Activated T-helper 1 cell treated with anti-CD3 and anti-CD28 coated beads, Interleukin-12 subunit alpha, Interleukin-12 subunit beta, Interleukin-2, Interleukin-4 antibody, amounts not matched to agents 30 ng/mL and 10 ng/mL and 1 ng/mL, durations not matched to agents 14 hours and 24 hours and 36 hours (primary cell): Measurements from ENCODE around the gene GRAMD1A. TPM values are rescaled to one million over a fixed set of nuclear protein-coding genes. Genes with fewer than 3 reads are reported as not detected.
"Not testable (repeated sequence)": the region's sequence is repeated elsewhere in the genome, so short reads cannot be mapped to it uniquely, and the experiment has no call there.

Experiments used
- DNase-seq: peaks from one replicate; pipeline ENCODE4 v3.0.0; 2021; ENCODE audit warnings: low spot score
- H3K27ac Mint-ChIP-seq: one replicate; pipeline ENCODE4 v1.8.0; 2021; ENCODE audit warnings: mild to moderate bottlenecking, mixed read lengths
- H3K27me3 Mint-ChIP-seq: one replicate; pipeline ENCODE4 v1.8.0; 2022; ENCODE audit warnings: mild to moderate bottlenecking, moderate library complexity, mixed read lengths; ENCODE audit not compliant: insufficient read depth
- H3K36me3 Mint-ChIP-seq: one replicate; pipeline ENCODE4 v1.8.0; 2021; ENCODE audit warnings: low read depth, mixed read lengths
- H3K4me1 Mint-ChIP-seq: one replicate; pipeline ENCODE4 v1.8.0; 2021; ENCODE audit warnings: low read depth, mixed read lengths
- H3K4me3 Mint-ChIP-seq: one replicate; pipeline ENCODE4 v1.8.0; 2021; ENCODE audit warnings: mild to moderate bottlenecking, moderate library complexity, mixed read lengths
- H3K9me3 Mint-ChIP-seq: one replicate; pipeline ENCODE4 v1.8.0; 2021; ENCODE audit warnings: mixed read lengths
- intact Hi-C: fragments of 100-400 bp; cut with micrococcal nuclease; formaldehyde crosslinking; loops from one replicate; pipeline ENCODE4 v1.15.1; 2024
- total RNA-seq: library from RNA; stranded (reverse); gene quantifications from 2 replicates; pipeline ENCODE4 v1.2.3, GENCODE V29; 2022

Gene GRAMD1A
- total RNA-seq, 1 donor from 2014 or later, result 176 TPM

DNA sequence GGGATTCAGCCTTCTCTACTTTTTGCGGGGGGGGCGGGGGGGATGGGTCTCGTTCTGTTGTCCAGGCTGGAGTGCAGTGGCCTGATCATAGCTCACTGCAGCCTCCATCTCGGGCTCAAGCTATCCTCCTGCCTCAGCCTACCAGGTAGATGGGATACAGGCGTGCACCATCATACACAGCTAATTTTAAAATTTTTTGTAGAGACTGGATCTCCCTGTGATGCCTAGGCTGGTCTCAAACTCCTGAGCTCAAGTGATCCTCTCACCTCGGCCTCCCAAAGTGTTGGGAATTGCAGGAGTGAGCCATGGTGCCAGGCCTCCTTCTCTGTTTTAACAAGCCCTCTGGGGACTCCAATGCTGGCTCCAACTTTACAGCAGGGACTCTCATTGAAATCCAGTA is 35.5 kb upstream of the GRAMD1A start:
- Mint-ChIP-seq H3K27me3 (peaks cover 3% of the 10 kb centered on the region), H3K27ac (no peak overlapping the region), H3K4me1 (peaks cover 22% of the 10 kb centered on the region), H3K9me3 (peaks cover 61% of the 10 kb centered on the region), H3K4me3 (peak overlapping the region; percentile 74), H3K36me3 (peaks cover 36% of the 10 kb centered on the region)
- DNase-seq, result no peak
- intact Hi-C loops, result loop anchor here (5.0 kb wide), 2 partner anchors 38 to 192 kb away; partner anchors contain the start of genes GRAMD1A and ZNF599

DNA sequence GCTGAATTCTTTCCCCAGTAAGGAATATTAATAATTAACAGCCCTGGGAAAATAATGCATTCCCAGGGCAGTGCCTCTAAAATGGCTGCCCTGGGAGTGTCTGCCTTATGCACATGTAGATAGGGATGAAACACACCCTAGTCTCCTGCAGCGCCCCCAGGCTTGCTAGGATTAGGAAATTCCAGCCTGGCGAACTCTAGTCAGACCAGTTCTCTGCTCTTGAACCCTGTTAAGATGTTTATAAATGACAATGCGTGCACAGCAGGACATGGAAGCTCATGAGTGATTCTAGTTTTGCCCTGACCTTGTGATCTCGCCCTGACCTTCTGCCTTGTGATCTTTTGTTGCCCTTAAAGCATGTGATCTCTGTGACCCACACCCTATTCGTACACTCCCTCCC is 34.6 kb upstream of the GRAMD1A start:
- peaks cover 55% of the 10 kb centered on the region for H3K9me3 Mint-ChIP-seq
- intact Hi-C loops, H3K27me3 Mint-ChIP-seq, H3K27ac Mint-ChIP-seq, DNase-seq: not testable (repeated sequence)
- peaks cover 27% of the 10 kb centered on the region for H3K36me3 Mint-ChIP-seq
- peak overlapping the region; percentile 43 for H3K4me3 Mint-ChIP-seq
- H3K4me1 Mint-ChIP-seq, result peaks cover 22% of the 10 kb centered on the region

DNA sequence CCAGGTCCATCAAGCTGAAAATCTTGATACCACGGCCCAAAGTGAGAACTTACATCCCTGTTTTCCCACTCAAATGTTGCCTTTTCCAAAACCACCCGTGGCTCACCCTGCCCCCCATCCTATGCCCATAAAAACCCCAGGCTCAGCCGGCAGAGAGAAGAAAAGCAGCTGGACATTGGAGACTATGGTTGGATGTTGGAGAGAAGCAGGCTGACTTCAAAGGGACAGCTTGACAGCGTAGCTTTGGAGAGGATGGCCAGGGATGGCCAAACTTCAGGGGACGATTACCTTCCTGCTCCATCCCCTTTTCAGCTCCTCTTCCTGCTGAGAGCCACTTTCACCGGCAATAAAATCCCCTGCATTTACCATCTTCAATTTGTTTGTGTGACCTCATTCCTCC is 32.6 kb upstream of the GRAMD1A start:
- Mint-ChIP-seq H3K9me3 (peaks cover 38% of the 10 kb centered on the region), H3K4me3 (no peak overlapping the region), H3K4me1 (peaks cover 11% of the 10 kb centered on the region), H3K27me3 (peaks cover 1% of the 10 kb centered on the region), H3K36me3 (peaks cover 8% of the 10 kb centered on the region), H3K27ac (no peak overlapping the region)
- no peak for DNase-seq
- intact Hi-C loops, result no loop called here

DNA sequence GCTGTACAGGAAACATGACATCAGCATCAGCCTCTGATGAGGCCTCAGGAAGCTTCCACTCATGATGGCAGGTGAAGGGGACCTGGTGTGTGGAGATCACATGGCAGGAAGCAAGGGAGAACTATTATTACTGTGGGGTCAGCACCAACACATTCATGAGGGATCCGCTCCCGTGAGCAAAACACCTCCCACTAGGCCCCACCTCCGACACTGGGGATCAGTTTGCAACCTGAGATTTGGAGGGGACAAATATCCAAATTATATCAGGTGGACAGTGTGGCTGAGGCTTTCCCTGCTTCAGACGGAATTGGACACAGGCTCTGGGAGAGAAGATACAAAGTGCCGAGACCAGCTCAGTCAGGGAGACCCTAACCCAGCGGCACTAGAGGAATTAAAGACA is 30.4 kb upstream of the GRAMD1A start:
- H3K9me3 Mint-ChIP-seq, result peaks cover 31% of the 10 kb centered on the region
- no peak for DNase-seq
- intact Hi-C loops, result no loop called here
- H3K36me3 Mint-ChIP-seq, result no peaks in the 10 kb centered on the region
- peaks cover 13% of the 10 kb centered on the region for H3K4me1 Mint-ChIP-seq
- H3K4me3 Mint-ChIP-seq, result no peak overlapping the region
- no peak overlapping the region for H3K27ac Mint-ChIP-seq
- H3K27me3 Mint-ChIP-seq, result peaks cover 5% of the 10 kb centered on the region

DNA sequence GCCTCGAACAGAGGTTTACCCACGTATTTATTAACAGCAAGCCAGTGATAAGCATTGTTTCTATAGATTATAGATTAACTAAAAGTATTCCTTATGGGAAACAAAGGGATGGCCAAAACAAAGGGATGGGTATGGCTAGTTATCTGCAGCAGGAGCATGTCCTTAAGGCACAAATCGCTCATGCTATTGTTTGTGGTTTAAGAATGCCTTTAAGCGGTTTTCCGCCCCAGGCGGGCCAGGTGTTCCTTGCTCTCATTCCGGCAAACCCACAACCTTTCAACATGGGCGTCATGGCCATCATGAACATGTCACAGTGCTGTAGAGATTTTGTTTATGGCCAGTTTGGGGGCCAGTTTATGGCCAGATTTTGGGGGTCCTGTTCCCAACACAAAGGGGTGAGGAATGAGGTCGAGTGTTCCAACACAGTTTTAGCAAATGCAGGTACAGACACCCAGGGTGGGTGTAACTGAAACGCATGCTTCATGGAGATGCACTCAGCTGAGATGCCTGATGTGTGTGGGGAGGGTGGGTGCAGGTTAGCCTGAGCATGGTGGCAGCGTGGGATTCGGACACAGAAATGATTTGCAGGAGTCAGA is 29.8 kb upstream of the GRAMD1A start:
- H3K27me3 Mint-ChIP-seq, H3K27ac Mint-ChIP-seq, intact Hi-C loops, H3K4me3 Mint-ChIP-seq, DNase-seq, H3K36me3 Mint-ChIP-seq: not testable (repeated sequence)
- Mint-ChIP-seq H3K4me1 (peaks cover 13% of the 10 kb centered on the region), H3K9me3 (peaks cover 31% of the 10 kb centered on the region)

DNA sequence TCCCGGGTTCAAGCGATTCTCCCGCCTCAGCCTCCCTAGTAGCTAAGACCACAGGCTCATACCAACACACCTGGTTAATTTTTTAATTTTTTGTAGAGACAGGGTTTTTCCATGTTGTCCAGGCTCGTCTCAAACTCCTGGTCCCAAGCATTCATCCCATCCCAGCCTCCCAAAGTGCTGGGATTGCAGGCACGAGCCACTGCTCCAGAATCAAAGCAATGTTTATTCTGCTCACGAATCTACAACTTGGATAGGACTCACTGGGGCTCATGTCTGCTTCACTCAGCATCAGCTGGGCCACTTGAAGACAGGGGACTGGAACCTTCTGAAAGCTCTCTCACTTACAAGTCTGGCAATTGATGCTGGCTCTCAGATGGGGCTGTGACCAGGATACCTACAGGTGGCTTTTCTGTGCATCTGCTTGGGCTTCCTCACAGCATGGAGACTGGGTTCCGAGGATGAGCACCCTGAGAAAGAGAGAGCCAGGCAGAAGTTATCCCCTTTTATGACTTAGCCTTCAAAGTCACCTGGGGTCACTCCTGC is 27.9 kb upstream of the GRAMD1A start:
- no peaks in the 10 kb centered on the region for H3K36me3 Mint-ChIP-seq
- H3K27ac Mint-ChIP-seq, result no peak overlapping the region
- H3K4me3 Mint-ChIP-seq, result no peak overlapping the region
- intact Hi-C loops, result no loop called here
- H3K4me1 Mint-ChIP-seq, result peaks cover 13% of the 10 kb centered on the region
- DNase-seq, result no peak
- H3K9me3 Mint-ChIP-seq, result peaks cover 26% of the 10 kb centered on the region
- H3K27me3 Mint-ChIP-seq, result peaks cover 5% of the 10 kb centered on the region

DNA sequence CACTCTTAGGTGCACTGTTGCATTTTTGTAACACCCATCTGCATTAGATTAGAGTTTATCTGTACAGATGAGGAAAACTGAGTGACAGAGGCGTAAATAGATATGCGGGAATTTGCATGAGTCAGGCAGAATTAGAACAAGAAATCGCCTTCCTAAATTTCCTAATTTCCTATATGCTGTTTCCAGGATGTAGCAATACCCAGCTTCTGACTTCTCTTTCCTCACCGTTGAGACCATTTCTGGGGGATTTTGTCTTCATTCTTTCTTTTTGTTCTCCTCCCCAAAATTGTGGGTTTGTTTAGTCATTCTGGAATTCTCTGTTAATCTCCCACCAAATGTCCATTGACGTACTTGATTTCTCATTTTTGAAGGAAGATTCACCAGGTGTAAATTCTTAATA is 25.5 kb upstream of the GRAMD1A start:
- Mint-ChIP-seq H3K4me3 (no peak overlapping the region), H3K4me1 (peaks cover 13% of the 10 kb centered on the region), H3K27me3 (peaks cover 4% of the 10 kb centered on the region), H3K27ac (no peak overlapping the region), H3K9me3 (peaks cover 12% of the 10 kb centered on the region), H3K36me3 (no peaks in the 10 kb centered on the region)
- intact Hi-C loops, result no loop called here
- DNase-seq, result no peak

DNA sequence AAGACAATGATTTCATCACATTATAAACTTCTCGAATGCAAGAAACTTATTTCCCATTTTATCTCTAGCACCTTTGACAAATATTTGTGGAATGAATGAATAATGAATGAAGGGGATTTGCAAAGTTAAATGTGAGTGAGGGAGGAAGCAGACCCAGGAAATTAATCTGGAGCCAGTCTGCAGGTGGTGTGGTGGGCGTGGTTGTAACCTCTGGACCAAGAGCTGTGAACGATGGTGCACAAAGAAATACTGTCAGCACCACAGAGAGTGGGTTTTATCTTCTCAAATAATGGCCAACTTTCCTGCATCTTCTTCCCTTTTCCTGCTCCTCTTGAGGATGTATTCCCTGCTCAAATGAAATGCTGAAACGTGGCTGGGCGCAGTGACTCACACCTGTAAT is 25.1 kb upstream of the GRAMD1A start:
- H3K27ac Mint-ChIP-seq, result no peak overlapping the region
- H3K4me1 Mint-ChIP-seq, result peaks cover 13% of the 10 kb centered on the region
- no peak overlapping the region for H3K4me3 Mint-ChIP-seq

DNA sequence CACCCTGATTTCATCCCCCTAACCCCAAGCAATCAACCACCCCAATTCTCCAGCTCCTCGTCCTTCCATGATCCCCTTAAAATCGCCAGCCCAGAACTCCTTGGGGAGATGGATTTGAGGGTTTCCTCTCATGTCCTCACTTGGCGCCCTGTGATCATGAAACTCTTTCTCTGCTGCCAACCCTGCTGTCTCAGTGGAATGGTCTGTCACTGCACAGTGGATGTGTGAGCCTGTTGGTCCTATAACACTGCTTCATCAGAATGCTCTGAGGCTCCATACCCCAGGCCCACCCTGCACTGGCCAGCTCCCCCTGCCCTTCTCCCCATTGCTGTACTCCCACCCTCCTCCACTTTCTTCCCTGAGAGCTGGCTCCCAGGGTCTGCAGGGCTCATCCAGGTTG is 23.5 kb upstream of the GRAMD1A start:
- peaks cover 13% of the 10 kb centered on the region for H3K4me1 Mint-ChIP-seq
- no peak for DNase-seq
- no peaks in the 10 kb centered on the region for H3K36me3 Mint-ChIP-seq
- H3K9me3 Mint-ChIP-seq, result peaks cover 10% of the 10 kb centered on the region
- H3K27ac Mint-ChIP-seq, result no peak overlapping the region
- intact Hi-C loops, result no loop called here
- peaks cover 4% of the 10 kb centered on the region for H3K27me3 Mint-ChIP-seq
- H3K4me3 Mint-ChIP-seq, result no peak overlapping the region

More for the DNA sequence above, 25.1 kb upstream of the GRAMD1A start:
- Mint-ChIP-seq H3K36me3 (no peaks in the 10 kb centered on the region), H3K27me3 (peaks cover 4% of the 10 kb centered on the region), H3K9me3 (peaks cover 10% of the 10 kb centered on the region)
- intact Hi-C loops, result no loop called here
- no peak for DNase-seq

DNA sequence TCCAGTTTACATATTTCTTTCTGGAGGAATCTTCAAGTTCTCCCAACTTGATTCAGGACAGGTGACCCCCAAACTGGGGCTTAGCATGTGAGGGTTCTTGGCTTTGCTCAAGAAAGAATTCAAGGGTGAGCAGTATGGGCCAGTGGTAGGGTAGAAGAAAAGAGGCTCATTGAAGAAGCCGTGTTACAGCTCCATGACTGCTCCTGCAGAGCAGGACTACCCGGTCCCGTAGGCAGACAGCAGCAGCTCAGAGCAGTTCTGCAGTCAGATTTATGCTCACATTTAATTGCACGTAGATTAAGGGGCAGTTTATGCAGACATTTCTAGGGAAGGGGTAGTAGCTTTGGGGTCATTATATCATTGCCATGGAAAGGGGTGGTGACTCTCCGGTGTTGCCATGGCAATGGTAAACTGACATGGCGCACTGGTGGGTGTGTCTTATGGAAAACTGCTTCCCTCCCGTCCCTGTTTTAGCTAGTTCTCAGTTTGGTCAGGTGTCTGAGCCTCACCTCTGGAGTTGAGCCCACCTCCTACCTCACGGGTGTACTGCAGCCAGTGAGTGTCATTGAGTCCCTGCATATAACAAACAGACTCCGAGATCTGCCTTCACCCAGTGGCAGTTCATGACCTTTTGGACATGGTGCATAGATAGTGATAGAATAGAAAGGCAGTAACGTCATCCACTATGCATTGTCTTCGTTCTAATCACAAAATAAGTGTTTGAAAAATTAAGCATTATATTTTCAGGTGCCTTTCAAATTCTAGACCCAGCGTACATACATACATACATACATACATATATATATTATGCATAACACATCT is 20.1 kb upstream of the GRAMD1A start:
- Mint-ChIP-seq H3K4me1 (peaks cover under 1% of the 10 kb centered on the region), H3K27ac (no peak overlapping the region), H3K4me3 (no peak overlapping the region), H3K27me3 (peaks cover 4% of the 10 kb centered on the region), H3K9me3 (peaks cover 10% of the 10 kb centered on the region), H3K36me3 (no peaks in the 10 kb centered on the region)
- DNase-seq, result no peak
- intact Hi-C loops, result no loop called here

DNA sequence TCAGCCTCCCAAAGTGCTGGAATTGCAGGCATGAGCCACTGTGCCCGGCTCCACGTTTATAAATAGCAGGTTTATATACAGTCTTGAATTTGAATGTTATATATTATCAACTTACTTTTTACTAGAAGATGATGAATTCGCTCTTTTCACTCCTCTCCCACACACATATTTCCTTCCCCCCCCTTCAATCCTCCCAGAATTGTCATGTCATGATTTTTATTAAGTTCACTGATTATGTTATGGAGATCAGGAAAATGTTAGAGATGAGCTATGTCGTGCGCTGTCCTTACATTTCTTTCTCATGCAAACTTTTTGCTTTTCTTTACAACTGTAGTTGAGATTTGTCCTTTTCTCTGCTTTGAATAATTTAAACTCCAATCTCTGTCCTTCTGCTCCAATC is 17.8 kb upstream of the GRAMD1A start:
- H3K4me1 Mint-ChIP-seq, result peaks cover 11% of the 10 kb centered on the region

DNA sequence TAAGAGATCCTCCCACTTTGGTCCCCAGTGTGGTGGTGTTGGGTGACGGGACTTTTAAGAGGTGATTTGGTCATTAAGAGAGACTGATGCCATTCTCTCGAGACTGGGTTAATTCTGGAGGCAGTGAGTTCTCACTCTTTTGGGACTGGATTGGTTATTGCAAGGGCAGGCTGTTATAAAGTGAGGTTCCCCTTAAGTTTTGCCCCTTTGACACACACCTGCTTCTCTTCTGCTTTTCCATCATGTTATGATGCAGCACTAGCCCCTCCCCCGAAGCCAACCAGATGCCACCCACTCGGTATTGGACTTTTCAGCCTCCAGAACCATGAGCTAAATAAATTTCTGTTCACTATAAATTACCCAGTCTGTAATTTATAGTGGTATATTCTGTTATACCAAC is 16.3 kb upstream of the GRAMD1A start:
- no peak overlapping the region for H3K4me3 Mint-ChIP-seq
- no peak overlapping the region for H3K27ac Mint-ChIP-seq
- peaks cover 3% of the 10 kb centered on the region for H3K9me3 Mint-ChIP-seq
- H3K36me3 Mint-ChIP-seq, result no peaks in the 10 kb centered on the region
- intact Hi-C loops, result loop anchor here (2.0 kb wide), 1 partner anchor 17 kb away; the partner anchor contains the start of gene GRAMD1A
- no peak for DNase-seq
- H3K4me1 Mint-ChIP-seq, result peaks cover 16% of the 10 kb centered on the region
- peaks cover 4% of the 10 kb centered on the region for H3K27me3 Mint-ChIP-seq

More for the DNA sequence above, 17.8 kb upstream of the GRAMD1A start:
- H3K36me3 Mint-ChIP-seq, result no peaks in the 10 kb centered on the region
- DNase-seq, result no peak
- peaks cover 4% of the 10 kb centered on the region for H3K27me3 Mint-ChIP-seq
- no peak overlapping the region for H3K4me3 Mint-ChIP-seq
- no peak overlapping the region for H3K27ac Mint-ChIP-seq
- H3K9me3 Mint-ChIP-seq, result peaks cover 3% of the 10 kb centered on the region
- intact Hi-C loops, result no loop called here

DNA sequence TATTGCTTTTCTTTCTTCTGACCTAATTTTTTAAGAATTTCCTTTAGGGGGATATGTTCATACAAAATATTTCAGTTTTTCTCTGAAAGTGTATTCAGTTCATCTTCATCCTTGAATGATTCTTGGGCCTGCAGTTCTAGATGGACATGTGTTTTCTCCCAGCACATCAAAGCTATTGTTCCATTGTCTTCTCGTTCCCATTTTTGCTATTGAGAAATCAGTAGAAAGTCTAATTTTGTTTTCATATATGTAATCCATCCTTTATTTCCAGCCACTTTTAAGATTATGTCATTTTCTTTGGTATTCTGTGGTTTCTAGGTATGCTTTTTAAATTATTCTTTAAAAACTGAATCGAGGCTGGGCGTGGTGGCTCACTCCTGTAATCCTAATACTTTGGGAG is 15.8 kb upstream of the GRAMD1A start:
- no peak for DNase-seq
- Mint-ChIP-seq H3K4me3 (no peak overlapping the region), H3K27me3 (peaks cover 4% of the 10 kb centered on the region), H3K27ac (no peak overlapping the region), H3K4me1 (peaks cover 21% of the 10 kb centered on the region), H3K9me3 (no peaks in the 10 kb centered on the region), H3K36me3 (no peaks in the 10 kb centered on the region)
- intact Hi-C loops, result loop anchor here (2.0 kb wide), 1 partner anchor 17 kb away; the partner anchor contains the start of gene GRAMD1A
